Ovary (tissue), 9 donors: Measurements from ENCODE around the gene ZNFX1. TPM values are rescaled to one million over a fixed set of nuclear protein-coding genes. Genes with fewer than 3 reads are reported as not detected.

Source experiments
- DNase-seq, 5 donors: peaks; one replicate each; pipeline ENCODE4 v3.0.0-alpha.2; 2019 to 2020
- H3K27ac ChIP-seq, 2 donors: fragments of 200-600 bp; one replicate each; pipeline versions ENCODE4 v1.5.1 to v1.8.0; 2019 to 2022
- H3K27me3 ChIP-seq: fragments of 200-600 bp; one replicate; pipeline ENCODE4 v1.8.0; 2022
- H3K36me3 ChIP-seq: fragments of 200-600 bp; sonication (generic); one replicate; pipeline ENCODE4 v1.5.1; 2019
- H3K4me1 ChIP-seq: one replicate; pipeline ENCODE4 v1.8.1; 2013; ENCODE audit warnings: mild to moderate bottlenecking, moderate library complexity; ENCODE audit not compliant: insufficient read depth
- H3K4me3 ChIP-seq: fragments of 200-600 bp; sonication (generic); one replicate; pipeline ENCODE4 v1.5.1; 2017
- H3K9me3 ChIP-seq, 2 donors: fragments of 200-600 bp in 1 of 2; sonication (generic) in 1 of 2; one replicate each; pipeline versions ENCODE4 v1.5.1 to v1.8.1; 2013 to 2019; ENCODE audit warnings: mild to moderate bottlenecking in 1 of 2, moderate library complexity in 1 of 2
- CTCF ChIP-seq, 3 donors: fragments of 450-650 bp in 2 of 3; fragments of 200-600 bp in 1 of 3; IDR thresholded peaks; one replicate each; pipeline versions ENCODE4 v1.5.1 to v1.8.0; 2016 to 2022; ENCODE audit warnings: antibody characterized with exemption in 3 of 3, mild to moderate bottlenecking in 1 of 3
- EP300 ChIP-seq: sonication (generic); formaldehyde crosslinking; IDR thresholded peaks from one replicate; pipeline ENCODE4 v1.6.1; 2017; ENCODE audit warnings: antibody characterized with exemption
- POLR2A ChIP-seq: fragments of 450-650 bp; IDR thresholded peaks from one replicate; pipeline ENCODE4 v1.6.1; 2017; ENCODE audit warnings: antibody characterized with exemption, mild to moderate bottlenecking, moderate library complexity
- WGBS, 3 donors: extraction: QIAGEN DNeasy Blood & Tissue Kit in 1 of 3; methylation state at CpG; one replicate each; pipeline versions ENCODE4 v1.1.5 to v1.1.7; 2013 to 2017; 5-methylcytosine and 5-hydroxymethylcytosine counted together
- intact Hi-C, 4 donors: fragments of 100-400 bp; cut with DNase I; formaldehyde crosslinking; loops; one replicate each; pipeline versions ENCODE4 v1.11.0 to v1.15.1; 2022 to 2023
- polyA plus RNA-seq, 2 donors: library from polyadenylated mRNA; stranded (reverse); fragments of 200-250 nt in 1 of 2; fragments of 350-450 nt in 1 of 2; fragmentation: Illumina TruSeq in 1 of 2; extraction: RNeasy Lipid Tissue Mini Kit (QIAGEN cat#74804) in 1 of 2; gene quantifications; one replicate each; pipeline ENCODE4 v1.2.3, GENCODE V29; 2013 to 2014
- total RNA-seq, 7 donors: library from RNA; depleted of rRNA in 2 of 7; stranded (reverse); fragments of >200 nt in 2 of 7; fragmentation: NEBNext Ultra II Directional in 3 of 7; extraction: Animal tissue kit (Norgen Biotek cat#: 25700) in 3 of 7; gene quantifications; one replicate each; pipeline versions ENCODE4 v1.1.0 to v1.2.4, GENCODE V29; 2016 to 2023
- donor health status: DM: no; HTN: no; CAD: no; lungs with moderate emphysema.
- donor health status: DM: no; HTN: no; CAD: no.
- donor health status: Bipolar disorder and iron deficiency.
- donor health status: DM: yes; HTN: yes; CAD: no.
- donor health status: DM: no; HTN: no; CAD: no.
- donor health status: DM: yes; HTN: yes; CAD: no.

The ZNFX1 gene
- total and polyA plus RNA-seq, 9 donors, result 9.2 to 38.1 (median 23.5) TPM

GRCh38 chr20:49210101-49210756 lies 67.6 kb downstream of the ZNFX1 start:
- intact Hi-C loops, result no loop called here

GRCh38 chr20:49207076-49207475 lies 70.8 kb downstream of the ZNFX1 start:
- Histone ChIP-seq H3K27ac (no peak overlapping the region), H3K27me3 (no peaks in the 10 kb centered on the region), H3K4me1 (no peaks in the 10 kb centered on the region), H3K9me3 (no peaks in the 10 kb centered on the region), H3K4me3 (no peak overlapping the region), H3K36me3 (no peaks in the 10 kb centered on the region)
- 90 to 93% (median 92%) methylated on average over 6 of the region's 6 CpGs for WGBS, 3 donors
- intact Hi-C loops, result no loop called here
- peak in 1 of 5 donors; percentile 7 for DNase-seq
- TF ChIP-seq EP300, result no peak
- no peak for TF ChIP-seq CTCF (IDR thresholded peaks at IDR 0.05)
- TF ChIP-seq POLR2A, result no peak

More at GRCh38 chr20:49210101-49210756, 67.6 kb downstream of the ZNFX1 start:
- H3K9me3 ChIP-seq, result no peaks in the 10 kb centered on the region
- H3K27me3 ChIP-seq, result no peaks in the 10 kb centered on the region
- DNase-seq, result no peak
- TF ChIP-seq POLR2A (no peak), CTCF (IDR thresholded peaks at IDR 0.05) (no peak)
- no peak overlapping the region for H3K4me3 ChIP-seq
- 79 to 92% (median 86%) methylated on average over 1 of the region's 1 CpG for WGBS, 3 donors
- H3K27ac ChIP-seq, result no peak overlapping the region
- no peaks in the 10 kb centered on the region for H3K4me1 ChIP-seq
- no peaks in the 10 kb centered on the region for H3K36me3 ChIP-seq

GRCh38 chr20:49203746-49204145 lies 74.1 kb downstream of the ZNFX1 start:
- Histone ChIP-seq H3K4me1 (no peaks in the 10 kb centered on the region), H3K9me3 (no peaks in the 10 kb centered on the region), H3K36me3 (no peaks in the 10 kb centered on the region), H3K27me3 (no peaks in the 10 kb centered on the region), H3K4me3 (no peak overlapping the region), H3K27ac (no peak overlapping the region)
- intact Hi-C loops, result no loop called here
- no peak for TF ChIP-seq POLR2A
- TF ChIP-seq CTCF (IDR thresholded peaks at IDR 0.05), result no peak
- no peak for TF ChIP-seq EP300
- 51 to 76% (median 69%) methylated on average over 9 of the region's 9 CpGs for WGBS, 3 donors
- DNase-seq, result no peak

- H3K9me3 ChIP-seq, result no peaks in the 10 kb centered on the region
- H3K27me3 ChIP-seq, result no peaks in the 10 kb centered on the region
- no peak for TF ChIP-seq EP300
- TF ChIP-seq CTCF (IDR thresholded peaks at IDR 0.05), result no peak
- no peak for TF ChIP-seq POLR2A
- 90 to 92% (median 92%) methylated on average over 7 of the region's 7 CpGs for whole genome bisulfite sequencing, 3 donors
- intact Hi-C loops, result no loop called here
- H3K27ac ChIP-seq, result no peak overlapping the region
- H3K4me3 ChIP-seq, result no peak overlapping the region
- no peaks in the 10 kb centered on the region for H3K4me1 ChIP-seq
- no peaks in the 10 kb centered on the region for H3K36me3 ChIP-seq
- no peak for DNase-seq
These were observed 74.8 kb downstream of the ZNFX1 start for GRCh38 chr20:49203011-49203410.
